IPS-NIHi7 (cell line): ENCODE results near the gene BPHL.
"Not testable (repeated sequence)": the region's sequence is repeated elsewhere in the genome, so short reads cannot be mapped to it uniquely, and the experiment has no call there.

ENCODE experiments used
- DNase-seq: peaks from one replicate; pipeline ENCODE4 v3.0.0; 2012; ENCODE audit warnings: mixed read lengths; ENCODE audit errors: extremely low spot score

BPHL gene

DNA sequence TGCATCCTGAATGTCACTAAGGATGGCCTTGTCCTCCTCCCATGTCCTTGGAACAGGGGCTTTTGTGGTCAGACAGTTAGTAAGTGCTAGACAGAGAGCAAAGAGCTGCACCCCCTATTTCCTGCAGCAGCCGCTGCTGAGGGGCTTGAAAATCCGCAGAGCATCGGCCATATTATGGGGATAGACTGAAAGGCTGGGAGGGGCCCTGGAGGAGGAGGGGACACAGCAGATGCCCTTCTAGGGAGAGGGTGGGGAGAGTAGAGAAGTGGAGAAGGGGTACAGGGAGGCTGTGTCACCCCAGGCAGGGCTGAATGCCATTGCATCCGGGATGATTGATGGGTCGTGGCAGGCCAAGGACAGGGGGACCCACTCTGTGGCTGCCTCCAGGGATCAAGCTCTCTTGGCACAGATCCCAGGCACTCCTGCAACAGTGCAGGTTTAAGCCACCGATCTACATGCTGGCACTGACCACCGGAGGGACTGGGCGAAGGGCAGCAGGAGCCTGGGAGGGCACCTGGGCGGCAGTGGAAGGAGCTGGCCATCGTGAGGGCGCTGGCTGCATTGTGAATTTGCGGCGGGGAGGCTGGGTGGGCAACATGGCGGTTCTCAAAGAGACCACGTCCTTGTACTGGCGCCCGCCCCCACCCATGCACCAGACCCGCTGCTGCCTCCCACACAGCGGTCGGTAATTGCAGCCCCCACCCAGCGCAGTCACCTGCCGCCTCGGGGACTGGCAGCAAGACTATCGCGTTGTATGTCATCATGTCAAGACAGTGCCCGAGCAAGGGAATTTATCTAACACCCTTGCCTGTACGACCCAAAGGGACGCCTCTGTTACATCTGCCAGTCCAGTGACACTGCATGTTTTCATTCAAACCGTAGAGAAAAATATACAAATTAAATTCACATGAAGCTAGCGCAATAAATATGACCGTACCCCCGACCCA is 37.9 kb downstream of the BPHL start:
- DNase-seq, result not testable (repeated sequence)

DNA sequence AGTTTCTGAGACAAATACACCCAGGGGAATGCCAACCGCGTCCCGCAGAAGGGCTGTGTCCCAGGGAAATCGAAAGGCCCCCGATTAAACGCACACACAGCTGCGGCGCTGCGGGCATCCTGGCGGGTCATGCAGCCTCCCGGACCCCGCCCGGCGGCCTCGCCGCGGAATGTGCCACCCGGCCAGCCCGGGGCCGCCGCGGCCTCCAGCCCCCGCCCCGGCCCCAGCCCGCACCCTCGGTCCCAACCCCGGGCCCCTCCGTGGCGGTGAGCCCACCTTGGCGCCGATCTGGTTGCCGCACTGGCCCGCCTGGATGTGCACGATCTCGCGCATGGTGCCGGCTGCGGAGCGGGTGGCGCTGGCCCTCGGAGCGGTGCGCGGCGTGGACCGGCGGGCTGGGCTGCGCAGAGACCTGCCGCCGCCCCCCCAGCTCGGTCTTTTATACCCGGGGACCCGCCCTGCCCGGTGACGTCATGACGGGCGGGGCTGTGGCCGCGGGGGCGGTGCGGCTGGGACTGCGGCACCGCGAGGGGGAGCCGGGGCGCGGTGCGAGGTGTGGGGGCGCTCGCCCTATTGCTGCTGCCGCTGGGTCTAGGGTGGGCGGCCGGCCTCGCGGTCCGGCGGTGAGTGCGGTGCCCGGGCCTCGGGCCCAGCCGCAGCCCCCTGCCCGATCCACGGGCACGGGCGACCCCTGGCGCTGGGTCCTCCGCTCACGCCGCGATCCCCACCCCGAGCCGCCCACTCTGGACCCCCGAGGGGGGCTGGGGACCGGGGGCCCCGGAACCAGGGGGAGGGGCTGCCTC is 38.8 kb downstream of the BPHL start, which contains the start of gene TUBB2A:
TSS of gene TUBB2A (minus strand) at position 414 of the 803 bp plus-strand sequence. CDS start at position 333, 81 bp downstream.
- DNase-seq, result peak; percentile 94

DNA sequence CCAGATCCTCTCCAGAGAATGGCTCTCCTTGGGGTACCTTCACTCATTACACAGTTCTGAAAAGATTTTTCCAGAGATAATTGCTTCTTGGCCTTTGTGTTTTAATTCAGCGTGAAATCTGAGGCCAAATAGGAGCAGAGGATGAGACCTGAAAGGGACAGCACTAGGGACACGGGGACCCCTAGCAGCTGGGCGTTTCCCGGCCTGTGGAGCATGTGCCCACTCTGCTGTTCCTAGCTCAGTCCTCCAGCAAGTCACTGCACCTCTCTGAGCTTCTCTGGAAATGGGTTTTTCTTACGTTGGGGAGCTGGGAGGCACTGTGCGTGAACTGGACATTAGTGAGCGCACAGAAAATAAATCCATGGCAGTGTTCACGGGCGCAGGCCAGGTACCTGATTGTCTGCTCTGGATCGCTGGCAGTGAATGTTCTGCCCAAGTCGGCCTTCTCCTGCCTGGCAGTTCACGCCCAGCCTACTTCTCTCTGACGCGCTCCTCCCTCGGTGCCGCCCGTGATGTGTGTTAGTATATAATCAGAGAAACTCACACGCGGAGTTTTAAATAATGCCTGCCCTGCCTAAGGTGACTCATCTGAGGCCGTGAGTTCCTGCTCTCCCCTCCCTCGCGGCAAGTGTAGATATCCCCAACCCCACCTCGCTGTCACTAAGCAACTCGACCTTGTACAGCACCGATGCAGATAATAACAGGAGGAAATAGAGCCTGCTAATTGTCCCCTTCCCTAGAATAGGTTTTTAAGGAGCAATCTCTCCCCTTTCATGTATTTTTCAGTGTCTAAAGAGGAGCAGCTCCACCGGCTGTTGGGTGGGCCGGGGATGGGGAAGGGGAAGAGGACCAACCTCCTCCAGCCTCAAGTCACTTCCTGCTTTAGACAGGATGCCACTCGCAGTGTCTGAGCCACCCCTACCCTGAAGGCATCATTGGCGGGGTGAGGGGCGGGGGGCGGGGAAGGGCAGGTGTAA is 41.6 kb downstream of the BPHL start:
- no peak for DNase-seq

DNA sequence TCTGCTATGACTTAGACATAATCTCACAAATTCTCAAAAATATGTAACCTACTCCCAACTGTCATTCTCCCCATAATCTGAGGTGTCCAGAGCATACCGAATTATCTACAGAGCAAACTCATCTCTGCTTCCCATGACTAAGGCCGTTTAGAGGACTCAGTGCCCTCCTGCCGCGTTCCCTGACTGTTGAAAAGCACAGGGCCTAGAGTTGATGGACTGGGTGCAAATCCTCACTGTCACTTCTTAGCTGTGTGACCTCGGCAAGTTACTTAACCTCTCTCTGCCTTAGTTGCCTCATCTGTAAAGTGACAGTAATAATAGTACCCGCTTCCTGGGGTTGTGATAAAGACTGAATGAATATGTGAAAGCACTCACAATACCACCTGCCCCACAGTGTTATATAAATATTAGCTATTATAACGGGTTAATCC is 43.6 kb downstream of the BPHL start:
- no peak for DNase-seq

DNA sequence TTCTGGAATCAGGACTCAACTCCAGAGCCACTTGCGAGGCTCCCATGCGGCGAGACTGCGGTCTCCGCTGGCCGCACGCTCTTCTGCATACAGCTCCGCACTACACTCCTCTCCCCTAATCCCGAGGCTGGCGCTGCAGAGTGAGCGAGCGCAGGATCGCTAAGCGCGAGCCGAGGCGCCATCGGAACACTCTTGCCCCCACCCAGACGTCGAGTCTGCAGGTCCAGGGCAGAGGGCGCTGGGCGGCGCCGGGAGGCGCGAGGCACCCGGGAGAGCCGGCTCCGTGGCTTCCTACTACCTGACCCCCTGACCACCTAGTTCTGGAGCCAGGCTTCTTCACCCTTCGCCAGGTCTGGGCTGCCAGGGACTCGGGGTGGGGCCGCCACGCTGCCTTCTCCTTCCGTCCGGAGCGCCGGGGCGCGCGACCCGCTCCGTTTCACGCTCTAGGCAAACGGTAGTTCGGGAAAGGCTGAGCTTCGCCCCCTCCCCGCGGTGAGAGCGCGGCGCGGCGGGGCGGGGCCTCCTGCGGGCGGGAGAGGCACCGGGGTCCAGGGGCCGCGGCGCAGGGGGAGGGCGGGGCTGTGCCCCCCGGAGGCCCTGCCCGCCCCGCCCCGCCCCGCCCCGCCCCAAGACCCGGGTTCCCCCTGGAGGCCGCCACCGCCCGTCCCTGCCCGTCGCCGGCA is 44.2 kb downstream of the BPHL start:
- peak; percentile 90 for DNase-seq

DNA sequence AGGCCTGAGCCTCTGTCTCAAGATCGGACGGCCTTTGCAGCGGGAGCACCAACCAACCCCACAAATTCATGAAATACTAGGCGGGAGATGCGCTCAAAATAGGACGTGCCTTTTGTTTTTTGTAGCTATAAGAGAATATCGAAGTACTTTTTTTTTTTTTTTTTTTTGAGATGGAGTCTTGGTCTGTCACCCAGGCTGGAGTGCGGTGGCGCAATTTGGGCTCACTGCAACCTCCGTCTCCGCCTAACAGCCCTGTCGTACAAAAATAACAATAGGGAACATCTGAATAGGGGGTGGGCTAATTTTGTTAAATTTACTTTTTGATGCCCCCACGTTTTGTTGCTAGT is 44.7 kb downstream of the BPHL start:
- no peak for DNase-seq

DNA sequence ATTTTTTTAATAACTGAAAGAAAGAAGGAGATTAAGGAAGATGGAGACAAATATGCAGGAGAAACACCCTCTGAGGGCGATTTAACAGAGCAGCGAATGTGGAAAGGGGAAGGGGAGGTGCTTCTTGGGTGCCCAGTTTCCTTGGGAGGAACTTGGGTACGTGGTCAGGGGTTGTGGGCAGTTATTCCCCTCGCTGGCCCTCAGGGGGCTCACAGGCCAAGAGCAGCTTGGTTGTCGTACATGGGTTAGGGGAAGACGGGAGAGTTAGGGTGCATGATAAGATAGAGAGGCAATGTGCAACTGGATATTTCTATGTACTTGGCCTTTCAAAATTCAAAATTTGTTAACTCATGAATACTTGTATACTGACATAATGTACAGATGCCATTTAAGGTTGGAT is 45.9 kb downstream of the BPHL start:
- DNase-seq, result no peak

DNA sequence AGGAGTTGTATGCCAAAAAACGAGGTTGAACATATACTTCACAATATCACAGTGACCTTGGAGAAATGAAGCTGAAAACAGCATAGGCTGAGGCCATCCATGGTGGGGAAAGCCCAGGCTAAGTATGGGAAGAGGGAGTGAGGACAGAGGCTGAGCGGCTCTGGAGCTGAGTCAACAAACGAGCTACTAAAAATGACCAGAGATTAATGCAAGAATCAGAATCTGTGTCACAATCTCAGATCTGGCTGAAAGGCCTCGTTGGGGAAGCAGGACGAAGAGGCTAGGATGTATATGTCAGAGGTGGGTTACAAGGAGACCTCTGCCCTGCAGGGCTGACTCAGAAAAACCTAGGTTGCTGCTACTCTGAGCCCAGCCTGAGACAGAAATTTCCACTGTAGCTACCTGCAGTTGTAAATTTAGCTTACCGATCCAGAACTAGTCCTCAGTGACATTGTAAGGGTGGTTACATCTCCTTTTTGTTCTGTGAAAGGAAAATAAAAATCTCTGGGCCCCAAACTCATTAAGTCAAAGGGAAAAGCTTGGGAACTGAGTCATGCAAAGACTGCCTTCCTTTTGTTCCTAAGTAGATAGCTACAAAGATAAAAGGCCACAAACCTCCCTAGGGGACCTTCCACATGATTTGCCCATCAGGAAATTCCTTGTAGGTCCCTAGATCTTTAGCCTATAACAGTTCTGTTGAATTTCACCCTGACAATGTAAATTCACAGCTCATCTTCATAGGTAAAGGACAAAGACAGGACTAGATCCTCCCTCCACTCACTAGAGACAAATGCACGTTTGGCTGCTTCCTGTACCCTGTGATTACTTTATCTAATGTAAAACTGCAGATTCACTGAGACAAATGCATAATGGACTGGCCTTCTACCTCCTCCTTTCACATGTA is 47.4 kb downstream of the BPHL start:
- no peak for DNase-seq

DNA sequence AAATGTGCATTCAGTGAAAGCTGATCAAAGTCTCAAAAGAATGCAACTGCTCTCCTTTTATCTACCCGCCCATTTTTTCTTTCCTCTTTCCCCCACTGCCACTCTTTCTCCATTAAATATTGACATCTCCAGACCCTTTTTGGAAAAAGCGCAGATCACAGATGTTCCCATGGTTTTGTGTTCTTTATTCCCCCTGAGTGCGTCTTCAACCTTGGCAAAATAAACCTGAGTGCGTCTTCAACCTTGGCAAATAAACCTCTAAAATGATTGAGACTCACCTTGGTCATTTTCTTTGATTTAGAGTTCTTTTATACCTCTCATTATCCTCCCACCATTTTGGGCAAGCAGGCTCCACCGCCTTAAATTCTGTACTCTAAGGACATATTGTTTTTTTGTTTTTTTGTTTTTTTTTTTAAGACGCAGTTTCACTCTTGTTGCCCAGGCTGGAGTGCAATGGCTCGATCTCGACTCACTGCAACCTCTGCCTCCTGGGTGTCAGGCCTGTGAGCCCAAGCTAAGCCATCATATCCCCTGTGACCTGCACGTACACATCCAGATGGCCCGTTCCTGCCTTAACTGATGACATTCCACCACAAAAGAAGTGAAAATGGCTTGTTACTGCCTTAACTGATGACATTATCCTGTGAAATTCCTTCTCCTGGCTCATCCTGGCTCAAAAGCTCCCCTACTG is 48.2 kb downstream of the BPHL start:
- DNase-seq, result not testable (repeated sequence)

DNA sequence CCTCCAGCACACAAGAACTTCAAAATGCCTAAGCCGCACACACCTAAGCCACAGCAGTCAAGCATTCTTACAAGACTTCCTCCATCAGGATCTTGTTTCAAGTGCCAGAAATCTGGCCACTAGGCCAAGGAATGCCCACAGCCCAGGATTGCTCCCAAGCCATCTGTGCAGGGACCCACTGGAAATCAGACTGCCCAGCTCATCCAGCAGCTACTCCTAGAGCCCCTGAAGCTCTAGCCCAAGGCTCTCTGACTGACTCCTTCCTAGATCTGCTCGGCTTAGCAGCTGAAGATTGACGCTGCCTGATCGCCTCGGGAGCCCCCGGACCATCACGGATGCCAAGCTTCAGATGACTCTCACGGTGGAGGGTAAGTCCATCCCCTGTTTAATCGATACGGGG is 49.5 kb downstream of the BPHL start:
- DNase-seq, result not testable (repeated sequence)

DNA sequence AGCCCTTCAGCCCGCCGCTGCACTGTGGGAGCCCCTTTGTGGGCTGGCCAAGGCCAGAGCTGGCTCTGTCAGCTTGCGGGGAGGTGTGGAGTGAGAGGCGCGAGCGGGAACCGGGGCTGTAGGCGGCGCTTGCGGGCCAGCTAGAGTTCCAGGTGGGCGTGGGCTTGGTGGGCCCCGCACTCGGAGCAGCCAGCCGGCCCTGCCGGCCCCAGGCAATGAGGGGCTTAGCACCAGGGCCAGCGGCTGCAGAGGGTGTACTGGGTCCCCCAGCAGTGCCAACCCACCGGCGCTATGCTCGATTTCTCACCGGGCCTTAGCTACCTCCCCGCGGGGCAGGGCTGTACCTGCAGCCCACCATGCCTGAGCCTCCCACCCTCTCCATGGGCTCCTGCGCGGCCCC is 52.2 kb downstream of the BPHL start:
- DNase-seq, result not testable (repeated sequence)

DNA sequence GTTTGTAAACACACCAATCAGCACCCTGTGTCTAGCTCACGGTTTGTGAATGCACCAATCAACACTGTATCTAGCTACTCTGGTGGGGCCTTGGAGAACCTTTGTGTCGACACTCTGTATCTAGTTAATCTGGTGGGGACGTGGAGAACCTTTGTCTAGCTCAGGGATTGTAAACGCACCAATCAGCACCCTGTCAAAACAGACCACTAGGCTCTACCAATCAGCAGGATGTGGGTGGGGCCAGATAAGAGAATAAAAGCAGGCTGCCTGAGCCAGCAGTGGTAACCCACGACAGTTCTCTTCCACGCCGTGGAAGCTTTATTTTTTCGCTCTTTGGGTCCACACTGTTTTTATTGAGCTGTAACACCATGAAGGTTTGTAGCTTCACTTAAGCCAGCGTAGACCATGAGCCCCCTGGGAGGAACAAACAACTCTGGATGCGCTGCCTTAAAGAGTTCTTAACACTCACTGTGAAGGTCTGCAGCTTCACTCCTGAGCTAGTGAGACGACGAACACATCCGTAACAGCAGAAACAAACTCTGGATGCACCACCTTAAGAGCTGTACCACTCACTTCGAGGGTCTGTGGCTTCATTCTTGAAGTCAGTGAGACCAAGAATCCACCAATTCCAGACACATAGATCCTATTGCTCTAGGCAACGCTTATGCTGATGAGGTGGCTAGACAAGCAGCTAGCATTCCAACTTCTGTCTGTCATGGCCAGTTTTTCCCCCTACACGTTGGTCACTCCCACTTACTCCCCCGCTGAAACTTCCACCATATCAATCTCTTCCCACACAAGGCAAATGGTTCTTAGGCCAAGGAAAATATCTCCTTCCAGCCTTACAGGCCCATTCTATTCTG is 53.0 kb downstream of the BPHL start:
- DNase-seq, result not testable (repeated sequence)

DNA sequence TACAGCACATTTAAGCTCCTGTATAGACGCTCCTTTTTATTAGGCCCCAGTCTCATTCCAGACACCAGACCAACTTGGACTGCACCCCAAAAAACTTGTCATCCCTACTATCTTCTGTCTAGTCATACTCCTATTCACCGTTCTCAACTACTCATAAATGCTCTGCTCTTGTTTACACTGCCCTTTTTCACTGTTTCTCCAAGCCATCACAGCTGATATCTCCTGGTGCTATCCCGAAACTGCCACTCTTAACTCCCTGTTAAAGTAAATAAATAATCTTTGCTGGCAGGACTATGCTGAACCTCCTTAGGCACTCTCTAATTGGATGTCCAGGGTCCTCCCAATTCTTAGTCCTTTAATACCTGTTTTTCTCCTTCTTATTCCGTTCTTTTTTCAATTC is 54.3 kb downstream of the BPHL start:
- not testable (repeated sequence) for DNase-seq

DNA sequence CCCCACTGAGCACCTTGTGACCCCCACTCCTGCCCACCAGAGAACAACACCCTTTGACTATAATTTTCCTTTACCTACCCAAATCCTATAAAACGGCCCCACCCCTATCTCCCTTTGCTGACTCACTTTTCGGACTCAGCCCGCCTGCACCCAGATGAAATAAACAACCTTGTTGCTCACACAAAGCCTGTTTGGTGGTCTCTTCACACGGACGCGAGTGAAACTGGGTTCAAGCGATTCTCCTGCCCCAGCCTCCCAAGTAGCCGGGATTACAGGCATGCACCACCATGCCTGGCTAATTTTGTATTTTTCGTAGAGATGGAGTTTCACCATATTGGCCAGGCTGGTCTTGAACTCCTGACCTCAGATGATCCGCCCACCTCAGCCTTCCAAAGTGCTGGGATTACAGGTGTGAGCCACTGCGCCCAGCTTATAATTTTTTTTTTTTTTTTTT is 55.2 kb downstream of the BPHL start:
- DNase-seq, result not testable (repeated sequence)

DNA sequence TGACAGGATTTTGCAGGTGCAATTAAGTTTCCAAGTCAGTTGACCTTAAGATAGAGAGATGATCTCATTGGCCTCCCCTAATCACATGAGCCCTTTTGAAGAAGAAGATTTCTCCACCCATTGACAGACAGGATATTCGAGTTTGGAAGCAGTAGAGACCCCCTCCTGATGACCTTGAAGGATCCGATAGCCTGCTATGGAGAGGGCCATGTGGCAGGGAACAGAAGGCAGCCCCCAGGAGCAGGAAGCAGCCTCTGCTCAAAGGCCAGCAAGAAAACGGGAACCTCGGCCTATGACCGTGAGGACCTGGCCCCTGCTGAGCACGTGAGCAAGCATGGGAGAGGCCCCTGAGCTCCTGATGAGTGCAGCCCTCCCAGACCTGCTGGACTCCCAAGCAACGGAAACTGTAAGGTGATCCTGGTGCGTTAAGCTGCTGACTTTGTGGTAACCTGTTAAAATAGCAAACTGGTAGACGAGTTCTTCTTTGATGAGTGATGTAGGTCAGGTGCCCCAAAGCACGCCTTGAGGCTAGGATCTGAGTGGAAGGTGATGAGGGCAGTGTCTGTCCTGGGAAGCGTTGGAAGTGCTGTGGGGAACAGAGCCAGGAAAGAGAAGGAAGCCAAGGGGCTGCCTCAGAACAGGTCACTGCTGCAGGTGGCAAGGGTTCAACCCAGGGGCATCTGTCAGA is 57.3 kb downstream of the BPHL start:
- no peak for DNase-seq

DNA sequence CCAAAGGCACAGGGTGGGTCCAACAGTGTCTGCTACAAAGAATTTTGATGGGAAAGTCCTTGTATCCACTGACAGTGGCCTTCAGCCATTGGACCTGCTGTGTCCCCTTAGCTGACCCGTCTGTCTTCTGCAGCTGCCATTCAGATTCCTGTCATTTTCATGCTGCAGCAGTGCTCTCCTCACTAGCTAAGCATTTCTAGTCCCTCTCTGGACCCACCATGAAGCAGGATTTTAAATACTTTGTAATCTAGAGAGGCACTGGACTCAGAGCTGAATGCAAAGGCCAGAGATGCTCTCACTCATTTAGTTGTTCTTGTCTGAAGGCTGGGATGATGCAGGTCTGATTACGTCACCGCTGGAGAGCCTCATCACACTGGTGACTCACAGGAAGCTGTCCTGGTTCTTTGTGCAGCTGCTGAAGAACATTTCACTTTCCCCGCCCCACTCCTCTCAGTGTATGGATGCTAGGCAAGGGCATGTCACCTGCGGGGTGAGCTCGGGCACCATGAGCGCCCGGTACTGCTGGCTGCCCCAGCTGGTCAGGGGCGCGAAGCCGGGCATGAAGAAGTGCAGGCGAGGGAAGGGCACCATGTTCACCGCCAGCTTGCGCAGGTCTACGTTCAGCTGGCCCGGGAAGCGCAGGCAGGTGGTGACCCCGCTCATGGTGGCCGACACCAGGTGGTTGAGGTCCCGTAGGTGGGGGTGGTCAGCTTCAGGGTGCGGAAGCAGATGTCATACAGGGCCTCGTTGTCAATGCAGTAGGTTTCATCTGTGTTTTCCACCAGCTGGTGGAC is 58.2 kb downstream of the BPHL start:
- DNase-seq, result no peak

DNA sequence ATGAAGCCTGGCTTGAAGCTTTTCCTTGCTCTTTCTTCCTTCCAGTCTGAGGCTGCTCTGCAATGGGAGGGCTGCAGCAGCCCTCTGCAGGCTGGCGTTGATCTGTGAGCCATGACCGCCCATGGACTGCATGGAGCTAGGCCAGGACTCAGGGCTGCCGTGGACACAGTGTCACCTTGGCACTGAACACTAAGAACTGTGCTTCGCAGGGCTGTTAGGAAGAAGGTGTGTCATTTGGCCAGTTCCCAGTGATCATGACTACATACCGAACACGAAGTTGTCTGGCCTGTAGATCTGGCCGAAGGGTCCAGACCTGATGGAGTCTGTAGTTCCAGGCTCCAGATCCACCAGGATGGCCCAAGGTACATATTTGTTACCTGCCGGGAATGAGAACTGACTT is 60.2 kb downstream of the BPHL start:
- DNase-seq, result not testable (repeated sequence)
